K562 (cell line): ENCODE results near the gene VARS1. TPM values are rescaled to one million over a fixed set of nuclear protein-coding genes. Genes with fewer than 3 reads are reported as not detected.

Experiments used
- CREM ChIP-seq: IDR thresholded peaks from 2 replicates; pipeline ENCODE4 v1.6.1; 2014; ENCODE audit warnings: antibody characterized with exemption, low read depth
- ELF4 ChIP-seq: fragments of 450-650 bp; formaldehyde crosslinking; IDR thresholded peaks from 2 replicates; pipeline ENCODE4 v1.4.0; 2022; ENCODE audit warnings: missing genetic modification characterization
- HCFC1 ChIP-seq: IDR thresholded peaks from 2 replicates; pipeline ENCODE4 v1.6.1; 2012; ENCODE audit warnings: low read depth, low read length, improper control_type of control experiment
- MAFG ChIP-seq: fragments of 450-650 bp; conservative IDR thresholded peaks from 2 replicates; pipeline ENCODE4 v1.6.1; 2016; ENCODE audit warnings: missing genetic modification characterization, missing compliant biosample characterization
- MGA ChIP-seq: fragments of 450-650 bp; IDR thresholded peaks from 2 replicates; pipeline ENCODE4 v1.6.1; 2016; ENCODE audit warnings: mild to moderate bottlenecking, moderate library complexity
- PRPF4 ChIP-seq: fragments of 200-400 bp; formaldehyde crosslinking; IDR thresholded peaks from one replicate; pipeline ENCODE4 v1.6.1; 2017; ENCODE audit warnings: low read length, low read depth, mild to moderate bottlenecking; ENCODE audit not compliant: insufficient read depth, poor library complexity, severe bottlenecking
- STAT6 ChIP-seq: sonication (generic); formaldehyde crosslinking; IDR thresholded peaks from 2 replicates; pipeline ENCODE4 v1.8.1; 2023; ENCODE audit warnings: mild to moderate bottlenecking, missing genetic modification reagents
- WHSC1 ChIP-seq: IDR thresholded peaks from one replicate; pipeline ENCODE4 v1.6.1; 2012; ENCODE audit warnings: low read length, control low read depth, inconsistent platforms
- ZHX1 ChIP-seq: fragments of 150-350 bp; conservative IDR thresholded peaks from 2 replicates; pipeline ENCODE4 v1.6.1; 2014; ENCODE audit warnings: low read length
- ZNF384 ChIP-seq: IDR thresholded peaks from 2 replicates; pipeline ENCODE4 v1.6.1; 2012; ENCODE audit warnings: low read depth, low read length, improper control_type of control experiment
- polyA plus RNA-seq, 8 experiments: library from polyadenylated mRNA; depleted of rRNA in 4 of 8; stranded (reverse) in 5 of 8; unstranded in 3 of 8; fragments of >200 nt; fragmentation: Nextera tagmentation in 2 of 8; fragmentation: Illumina TruSeq in 1 of 8; extraction: Ambion mirVana in 2 of 8; extraction: Trizol in 1 of 8; gene quantifications; 2 replicates each; pipeline versions ENCODE4 v1.2.1 to v1.2.3, GENCODE V29; 2011 to 2014; ENCODE audit warnings: inconsistent platforms in 1 of 8, missing spikeins in 1 of 8
- total RNA-seq, 7 experiments: library from RNA; depleted of rRNA in 6 of 7; stranded (reverse); fragments of >200 nt in 6 of 7; fragmentation: Illumina TruSeq in 2 of 7; extraction: Trizol in 2 of 7; gene quantifications; 2 replicates each; pipeline versions ENCODE4 v1.2.1 to v1.2.3, GENCODE V29; 2011 to 2021; ENCODE audit warnings: low replicate concordance in 1 of 7

The VARS1 gene
- total and polyA plus RNA-seq, 9 of the 15 experiments (the other 6 are each of a cell fraction or from before 2014, with no cell fraction given): 2.9 to 488 (median 130) TPM

- TF ChIP-seq MGA (no peak), MAFG (tag) (no peak), ZNF384 (no peak), PRPF4 (no peak), HCFC1 (no peak), STAT6 (CRISPR knock-in tag) (no peak), ZHX1 (no peak), ELF4 (CRISPR knock-in tag) (peak; percentile 6; the same call in 1 of the 2 replicates), WHSC1 (no peak), CREM (no peak)
These were observed 19.1 kb upstream of the VARS1 start (continued) for GRCh38 chr6:31814677-31815024.
